Upper lobe of left lung (tissue), 4 donors: ENCODE results near the gene PLEKHH2.

ENCODE experiments used
- CTCF ChIP-seq, 6 experiments: fragments of 450-650 bp in 4 of 6; fragments of 200-600 bp in 2 of 6; sonication (generic) in 2 of 6; IDR thresholded peaks; one replicate each; pipeline ENCODE4 v1.5.1; 2016 to 2019; ENCODE audit warnings: antibody characterized with exemption in 6 of 6
- EP300 ChIP-seq, 4 donors: sonication (generic); formaldehyde crosslinking; IDR thresholded peaks; one replicate each; pipeline ENCODE4 v1.5.1; 2017; ENCODE audit warnings: antibody characterized with exemption in 4 of 4, control low read depth in 2 of 4

DNA sequence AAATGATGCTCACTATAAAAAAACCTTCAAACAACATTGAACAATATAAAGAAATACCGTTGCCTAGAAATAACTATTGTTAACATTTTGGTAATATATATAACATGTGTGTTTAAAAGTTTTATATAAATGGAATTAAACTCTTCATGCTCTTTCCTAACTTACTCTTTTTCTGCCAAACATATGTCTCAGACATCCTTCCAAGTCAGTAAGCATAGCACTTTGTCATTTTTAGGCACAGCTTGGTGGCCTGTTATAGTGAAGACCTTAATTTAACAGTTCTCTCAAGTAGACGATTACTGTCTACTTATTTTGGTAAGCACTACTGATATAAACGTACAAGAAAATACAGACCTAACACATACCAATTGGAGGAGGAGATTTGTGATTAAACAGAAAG lies 177.7 kb downstream of the PLEKHH2 start:
- TF ChIP-seq EP300 (IDR thresholded peaks at IDR 0.05) (no peak), CTCF (IDR thresholded peaks at IDR 0.05) (no peak)
